Uterus (tissue), 4 donors: ENCODE measurements around the gene EXOC3. TPM values are rescaled to one million over a fixed set of nuclear protein-coding genes. Genes with fewer than 3 reads are reported as not detected.

Experiments used
- DNase-seq, 2 donors: peaks; one replicate each; pipeline ENCODE4 v3.0.0-alpha.2; 2019 to 2020
- H3K27ac ChIP-seq, 2 donors: fragments of 200-600 bp; sonication (generic); 1 replicate in 1 of 2; 2 replicates in 1 of 2; pipeline ENCODE4 v1.5.1; 2016 to 2018
- H3K27me3 ChIP-seq, 2 donors: fragments of 200-600 bp; sonication (generic); one replicate each; pipeline ENCODE4 v1.5.1; 2018 to 2019; ENCODE audit warnings: control low read depth in 1 of 2
- H3K36me3 ChIP-seq, 2 donors: fragments of 200-600 bp; sonication (generic); one replicate each; pipeline ENCODE4 v1.5.1; 2019; ENCODE audit warnings: control low read depth in 1 of 2
- H3K4me1 ChIP-seq, 2 donors: fragments of 200-600 bp; sonication (generic); one replicate each; pipeline ENCODE4 v1.5.1; 2018 to 2019; ENCODE audit warnings: control low read depth in 1 of 2
- H3K4me3 ChIP-seq, 2 donors: fragments of 200-600 bp; sonication (generic); 1 replicate in 1 of 2; 2 replicates in 1 of 2; pipeline ENCODE4 v1.5.1; 2018 to 2019; ENCODE audit warnings: mild to moderate bottlenecking in 1 of 2
- H3K9me3 ChIP-seq, 2 donors: fragments of 200-600 bp; sonication (generic); one replicate each; pipeline ENCODE4 v1.5.1; 2019; ENCODE audit warnings: control low read depth in 1 of 2
- CTCF ChIP-seq, 4 experiments: fragments of 200-600 bp in 2 of 4; fragments of 450-650 bp in 2 of 4; sonication (generic) in 2 of 4; IDR thresholded peaks; one replicate each; pipeline ENCODE4 v1.5.1; 2016 to 2019; ENCODE audit warnings: antibody characterized with exemption in 4 of 4, mild to moderate bottlenecking in 2 of 4, moderate library complexity in 1 of 4
- POLR2A ChIP-seq, 2 donors: fragments of 450-650 bp; IDR thresholded peaks; one replicate each; pipeline ENCODE4 v1.6.1; 2016; ENCODE audit warnings: antibody characterized with exemption in 2 of 2, mild to moderate bottlenecking in 1 of 2, moderate library complexity in 1 of 2
- intact Hi-C: fragments of 100-400 bp; cut with DNase I; formaldehyde crosslinking; loops from one replicate; pipeline ENCODE4 v1.15.1; 2023; ENCODE audit warnings: low total_unique reads
- total RNA-seq, 4 donors: library from RNA; depleted of rRNA in 3 of 4; stranded (reverse); fragments of >200 nt in 3 of 4; gene quantifications; one replicate each; pipeline versions ENCODE4 v1.1.0 to v1.2.4, GENCODE V29; 2014 to 2023
- donor health status: DM: yes; HTN: yes; CAD: no.

The EXOC3 gene
- total RNA-seq, 4 donors from 2014 or later = 30.6 to 64.4 (median 50.2) TPM

GRCh38 chr5:434443-435146 lies 8.4 kb upstream of the EXOC3 start:
- H3K9me3 ChIP-seq = no peaks in the 10 kb centered on the region
- no peak overlapping the region for H3K27ac ChIP-seq
- H3K27me3 ChIP-seq = no peaks in the 10 kb centered on the region
- no peak overlapping the region for H3K4me3 ChIP-seq
- intact Hi-C loops = no loop called here
- TF ChIP-seq POLR2A (IDR thresholded peaks at IDR 0.05) (no peak), CTCF (IDR thresholded peaks at IDR 0.05) (no peak)
- no peaks in the 10 kb centered on the region for H3K4me1 ChIP-seq
- DNase-seq = no peak
- H3K36me3 ChIP-seq = no peaks in the 10 kb centered on the region

GRCh38 chr5:435156-435790 lies 7.7 kb upstream of the EXOC3 start:
- intact Hi-C loops = no loop called here
- Histone ChIP-seq H3K27ac (no peak overlapping the region), H3K36me3 (no peaks in the 10 kb centered on the region), H3K4me3 (no peak overlapping the region), H3K27me3 (no peaks in the 10 kb centered on the region), H3K4me1 (no peaks in the 10 kb centered on the region), H3K9me3 (no peaks in the 10 kb centered on the region)
- TF ChIP-seq POLR2A (IDR thresholded peaks at IDR 0.05) (no peak), CTCF (IDR thresholded peaks at IDR 0.05) (no peak)
- no peak for DNase-seq

GRCh38 chr5:435961-436640 lies 6.9 kb upstream of the EXOC3 start:
- H3K9me3 ChIP-seq = no peaks in the 10 kb centered on the region
- no peaks in the 10 kb centered on the region for H3K27me3 ChIP-seq
- intact Hi-C loops = no loop called here
- TF ChIP-seq POLR2A (IDR thresholded peaks at IDR 0.05) (no peak), CTCF (IDR thresholded peaks at IDR 0.05) (no peak)
- H3K36me3 ChIP-seq = no peaks in the 10 kb centered on the region
- no peak overlapping the region for H3K27ac ChIP-seq
- no peaks in the 10 kb centered on the region for H3K4me1 ChIP-seq
- no peak overlapping the region for H3K4me3 ChIP-seq
- peak in 1 of 2 donors; percentile 0 for DNase-seq

GRCh38 chr5:436641-436975 lies 6.4 kb upstream of the EXOC3 start:
- H3K4me3 ChIP-seq = no peak overlapping the region
- no peak for DNase-seq
- H3K27me3 ChIP-seq = no peaks in the 10 kb centered on the region
- TF ChIP-seq CTCF (IDR thresholded peaks at IDR 0.05) (no peak), POLR2A (IDR thresholded peaks at IDR 0.05) (no peak)
- no peaks in the 10 kb centered on the region for H3K36me3 ChIP-seq
- intact Hi-C loops = no loop called here
- H3K9me3 ChIP-seq = no peaks in the 10 kb centered on the region
- H3K4me1 ChIP-seq = no peaks in the 10 kb centered on the region
- H3K27ac ChIP-seq = no peak overlapping the region

GRCh38 chr5:437281-437771 lies 5.7 kb upstream of the EXOC3 start:
- no peaks in the 10 kb centered on the region for H3K27me3 ChIP-seq
- H3K4me3 ChIP-seq = no peak overlapping the region
- no peak for DNase-seq
- H3K27ac ChIP-seq = no peak overlapping the region
- no peaks in the 10 kb centered on the region for H3K36me3 ChIP-seq
- intact Hi-C loops = no loop called here
- H3K4me1 ChIP-seq = peaks cover 0 to 6% of the 10 kb centered on the region in 2 donors
- no peaks in the 10 kb centered on the region for H3K9me3 ChIP-seq
- TF ChIP-seq CTCF (IDR thresholded peaks at IDR 0.05) = no peak
- no peak for TF ChIP-seq POLR2A (IDR thresholded peaks at IDR 0.05)
